RPMI7951 (cell line): ENCODE data around the gene IPO7. TPM values are rescaled to one million over a fixed set of nuclear protein-coding genes. Genes with fewer than 3 reads are reported as not detected.

ENCODE experiments used
- DNase-seq: peaks from one replicate; pipeline ENCODE4 v3.0.0-alpha.2; 2012; ENCODE audit warnings: low read depth
- total RNA-seq: library from RNA; depleted of rRNA; stranded (reverse); fragments of >200 nt; shearing (Covaris generic); gene quantifications from 2 replicates; pipeline ENCODE4 v1.2.3, GENCODE V29; 2014; rRNA removed

The IPO7 gene
- total RNA-seq, 1 experiment from 2014 or later, result 88.7 TPM

DNA sequence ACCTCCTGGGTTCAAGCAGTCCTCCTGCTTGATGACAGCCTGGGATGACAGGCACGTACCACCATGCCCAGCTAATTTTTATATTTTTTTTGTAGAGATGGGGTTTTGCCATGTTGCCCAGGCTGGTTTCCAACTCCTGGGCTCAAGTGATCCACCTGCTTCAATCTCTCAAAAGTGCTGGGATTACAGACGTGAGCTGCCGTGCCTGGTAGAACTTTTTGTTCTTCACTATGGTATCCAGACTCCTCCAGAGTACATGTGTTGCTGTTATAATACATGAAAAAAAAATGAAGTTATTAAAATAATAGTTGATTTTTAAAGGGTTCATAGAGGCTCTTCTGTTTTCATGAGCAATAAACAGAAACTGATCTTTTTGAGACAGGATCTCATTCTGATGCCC lies 105.9 kb downstream of the IPO7 start:
- DNase-seq, result no peak

- no peak for DNase-seq
These were observed 109.0 kb downstream of the IPO7 start for GRCh38 chr11:9493492-9493891.

GRCh38 chr11:9494316-9494715 lies 109.9 kb downstream of the IPO7 start:
- no peak for DNase-seq

- DNase-seq, result no peak
These were observed 111.5 kb downstream of the IPO7 start for GRCh38 chr11:9495803-9496514.

Other genes with a start within 250 kb of the IPO7 start
- gene DENND5A, start 119.3 kb upstream of the IPO7 start, total RNA-seq, result 70.5 and 80.6 TPM in 2 replicates
- gene TMEM41B, start 70.1 kb upstream of the IPO7 start, total RNA-seq, result 26.9 and 28.4 TPM in 2 replicates
- 25.1 and 34.7 TPM in 2 replicates for gene ZNF143, start 76.4 kb downstream of the IPO7 start, total RNA-seq
- gene WEE1, start 189.0 kb downstream of the IPO7 start, total RNA-seq, result 52.3 and 74.6 TPM in 2 replicates